ENCODE results near the gene GRIN1. TPM values are rescaled to one million over a fixed set of nuclear protein-coding genes. Genes with fewer than 3 reads are reported as not detected.
A peak's percentile ranks its signal among the peaks of the same experiment; 100 is the strongest.

Gene GRIN1
- total and polyA plus RNA-seq, 2 donors (not counting 3 experiments of a cell fraction or from before 2014, with no cell fraction given): not detected

DNA sequence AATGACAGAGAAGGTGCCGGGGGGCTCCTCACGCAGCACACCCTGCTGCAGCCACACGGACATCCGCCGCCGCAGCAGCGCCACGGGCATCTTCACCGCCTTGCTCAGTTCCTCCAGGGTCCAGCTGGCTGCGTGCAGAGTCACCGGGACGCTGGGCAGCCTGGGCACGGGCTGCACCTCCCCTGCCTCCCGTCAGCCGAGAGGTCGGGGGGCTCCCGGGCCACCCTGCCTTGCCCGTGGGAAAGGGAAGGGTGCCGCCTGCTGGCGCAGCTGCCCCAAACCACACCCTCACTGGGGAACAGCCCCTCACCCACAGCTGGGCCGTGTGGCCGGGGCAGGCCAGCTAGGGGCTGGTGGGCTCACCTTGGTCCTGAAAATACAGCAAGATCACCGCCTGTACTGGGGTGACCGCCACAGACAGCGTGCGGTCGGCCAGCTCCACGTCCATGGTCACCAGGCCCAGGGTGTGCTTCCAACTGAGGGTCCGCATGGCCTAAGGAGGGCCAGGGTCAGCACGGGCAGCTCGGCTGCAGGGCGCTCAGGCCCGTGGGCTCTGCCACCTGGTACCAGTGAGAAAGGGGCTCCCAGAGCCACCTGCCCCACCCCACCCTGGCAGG is 36.5 kb downstream of the GRIN1 start:
- DNase-seq (ENCODE audit: low read depth, low spot score): no peak
- H3K4me3 ChIP-seq (replicated peaks in 1 of 3; ENCODE audit: insufficient read depth in 1 of 3, low read depth in 1 of 3, low read length in 3 of 3): no peak overlapping the region
- peaks cover 6% of the 10 kb centered on the region for H3K4me1 ChIP-seq (ENCODE audit: control insufficient read depth, extremely low read depth, insufficient read depth, low read length)
- no peak overlapping the region for H3K9ac ChIP-seq (replicated peaks; ENCODE audit: extremely low read depth, insufficient read depth, low read length)
- no peaks in the 10 kb centered on the region for H3K9me1 ChIP-seq (replicated peaks; ENCODE audit: control insufficient read depth, extremely low read depth, insufficient read depth, low read length)
- BruUV-seq (replicated peaks): no TSS peak
- H4K20me1 ChIP-seq (replicated peaks; ENCODE audit: control insufficient read depth, extremely low read depth, insufficient read depth, low read length): no peaks in the 10 kb centered on the region
- H3K27me3 ChIP-seq (ENCODE audit: control insufficient read depth in 2 of 2, insufficient read depth in 2 of 2, low read length in 2 of 2): peaks cover 0 to 1% of the 10 kb centered on the region in 2 experiments
- peaks cover 0 to 13% of the 10 kb centered on the region in 2 experiments for H3K36me3 ChIP-seq (ENCODE audit: control insufficient read depth in 2 of 2, extremely low read depth in 1 of 2, insufficient read depth in 2 of 2, low read length in 2 of 2)
- no peak overlapping the region for H3K27ac ChIP-seq (ENCODE audit: insufficient read depth, low read depth, low read length)
- H2AFZ ChIP-seq (ENCODE audit: low read depth, low read length): no peak overlapping the region
- no peaks in the 10 kb centered on the region for H3K9me3 ChIP-seq (replicated peaks; ENCODE audit: control insufficient read depth, insufficient read depth, low read length)
- intact Hi-C loops (cut with micrococcal nuclease) (loop anchor here (5.0 kb wide), 1 partner anchor 58 kb away; no protein-coding TSS in a partner anchor), dilution Hi-C loops (cut with MboI; ENCODE audit: extremely low pct_ligation_motif_present, low sequenced_read_pairs) (no loop called here)
- TF ChIP-seq CTCF (IDR thresholded peaks at IDR 0.05; ENCODE audit: extremely low read depth in 1 of 2, insufficient read depth in 1 of 2, low read depth in 1 of 2, low read length in 2 of 2): peak in 1 of 2 donors; percentile 15
- TF ChIP-seq POLR2A (IDR thresholded peaks at IDR 0.05; ENCODE audit: low read depth, low read length): no peak
- TF ChIP-seq EZH2 (IDR thresholded peaks at IDR 0.05; ENCODE audit: borderline replicate concordance, low read depth, low read length, severe bottlenecking): no peak
- H3K79me2 ChIP-seq (ENCODE audit: control insufficient read depth, insufficient read depth, low read length): no peaks in the 10 kb centered on the region
- no peak for FAIRE-seq
- ChIA-PET CTCF (interaction anchor here (0.8 to 3.6 kb wide), 7 partner anchors 13 to 61 kb away, joined by 3 to 26 read pairs (median 3); partner anchors contain the start of gene RNF224), POLR2A (no interaction called here)
- no peak overlapping the region for H3K4me2 ChIP-seq (ENCODE audit: insufficient read depth, low read length)
